ENCODE results near the gene YTHDC1. TPM values are rescaled to one million over a fixed set of nuclear protein-coding genes. Genes with fewer than 3 reads are reported as not detected.

Gene YTHDC1
- total and polyA plus RNA-seq, 2 of the 8 experiments (the other 6 are each of a cell fraction or from before 2014, with no cell fraction given), result 25.7 to 89.5 TPM

- Histone ChIP-seq H2AK5ac (ENCODE audit: low read depth, low read length) (no peak overlapping the region), H3K4me2 (ENCODE audit: insufficient read depth in 1 of 2, low read depth in 2 of 2, low read length in 2 of 2) (no peak overlapping the region), H3K4ac (replicated peaks; ENCODE audit: insufficient read length, low read depth, low read length) (no peak overlapping the region), H3K27me3 (replicated peaks in 1 of 4; ENCODE audit: control insufficient read depth in 3 of 4, extremely low read depth in 1 of 4, insufficient read depth in 3 of 4, low read length in 3 of 4) (peaks cover 8 to 21% (median 9%) of the 10 kb centered on the region in 4 experiments; a peak in 6 of 7 replicates), H4K20me1 (replicated peaks in 1 of 2; ENCODE audit: control insufficient read depth in 1 of 2, insufficient read depth in 2 of 2, low read length in 2 of 2) (no peaks in the 10 kb centered on the region), H3K18ac (ENCODE audit: extremely low read depth, low read length) (no peak overlapping the region), H3K9me3 (ENCODE audit: insufficient read depth in 2 of 2, low read depth in 1 of 2, low read length in 1 of 2) (peaks cover 8 to 16% of the 10 kb centered on the region in 2 experiments), H2BK15ac (ENCODE audit: low read length) (no peak overlapping the region), H3K23ac (ENCODE audit: insufficient read length) (no peak overlapping the region), H2AFZ (ENCODE audit: low read length) (no peak overlapping the region), H3K79me2 (ENCODE audit: control insufficient read depth in 1 of 2, insufficient read depth in 2 of 2, low read length in 2 of 2) (no peaks in the 10 kb centered on the region), H4K5ac (ENCODE audit: insufficient read length, low read depth, low read length) (no peak overlapping the region), H3K23me2 (ENCODE audit: low read depth, low read length) (no peaks in the 10 kb centered on the region), H3K9ac (replicated peaks in 1 of 4; ENCODE audit: extremely low read depth in 1 of 4, low read depth in 3 of 4, low read length in 3 of 4) (no peak overlapping the region), H3K79me1 (ENCODE audit: low read depth, low read length) (no peaks in the 10 kb centered on the region), H2BK20ac (ENCODE audit: low read length) (0 out of 2 replicates have a peak overlapping the region, but pooled peaks have one; percentile 76), H3K56ac (replicated peaks; ENCODE audit: insufficient read length, low read depth, low read length) (no peak overlapping the region), H4K91ac (replicated peaks; ENCODE audit: insufficient read length, low read length) (no peak overlapping the region), H4K8ac (ENCODE audit: extremely low read depth, insufficient read depth, low read length) (no peak overlapping the region), H2BK5ac (ENCODE audit: low read depth, low read length) (no peak overlapping the region), H2BK12ac (ENCODE audit: low read depth, low read length) (no peak overlapping the region), H3K27ac (ENCODE audit: low read depth, low read length) (no peak overlapping the region), H3K36me3 (ENCODE audit: control insufficient read depth in 2 of 4, insufficient read depth in 4 of 4, low read length in 3 of 4) (no peaks in the 10 kb centered on the region), H3K4me1 (replicated peaks in 1 of 4; ENCODE audit: control insufficient read depth in 3 of 4, insufficient read depth in 4 of 4, low read length in 3 of 4) (peaks cover 0 to 5% (median 3%) of the 10 kb centered on the region in 4 experiments; a peak in 3 of 7 replicates), H3K14ac (ENCODE audit: insufficient read length) (no peak overlapping the region), H3K4me3 (ENCODE audit: extremely low read depth in 1 of 4, insufficient read depth in 2 of 4, low read depth in 3 of 4, low read length in 4 of 4) (no peak overlapping the region), H2BK120ac (replicated peaks; ENCODE audit: low read depth, low read length) (no peak overlapping the region)
- POLR2A ChIA-PET (ENCODE audit: partially characterized antibody), result no interaction called here
- FAIRE-seq, result no peak
- DNase-seq (ENCODE audit: low read depth in 1 of 2, low spot score in 2 of 2), result no peak
- CTCF ChIA-PET (ENCODE audit: partially characterized antibody), result interaction anchor here (3.8 kb wide), 1 partner anchor 11 kb away, joined by 26 read pairs; no protein-coding TSS in a partner anchor
- WGBS, 2 experiments (ENCODE audit: extremely low coverage in 1 of 2, insufficient coverage in 1 of 2, insufficient read length in 1 of 2, insufficient replicate concordance in 2 of 2, low coverage in 1 of 2, low lambda C conversion rate in 2 of 2, missing lambda C conversion rate in 1 of 2), result 91% methylated on average over 4 of the region's 4 CpGs; no CpG with 5 or more reads in 1 of the 2 experiments
- TF ChIP-seq SP1 (IDR thresholded peaks at IDR 0.05; ENCODE audit: low read depth, low read length) (no peak), NRF1 (IDR thresholded peaks at IDR 0.05; ENCODE audit: low read depth, low read length) (no peak), TEAD4 (IDR thresholded peaks at IDR 0.05; ENCODE audit: low read depth, low read length) (no peak), CTBP2 (IDR thresholded peaks at IDR 0.05; ENCODE audit: borderline replicate concordance, insufficient read depth, insufficient read length, low read length) (no peak), GABPA (IDR thresholded peaks at IDR 0.05; ENCODE audit: borderline replicate concordance, insufficient read depth, low read length) (no peak), ATF3 (IDR thresholded peaks at IDR 0.05; ENCODE audit: insufficient read depth, low read depth, low read length) (no peak), SIX5 (IDR thresholded peaks at IDR 0.05; ENCODE audit: low read depth, low read length) (no peak), POLR2AphosphoS5 (IDR thresholded peaks at IDR 0.05; ENCODE audit: low read depth, low read length) (no peak), RXRA (IDR thresholded peaks at IDR 0.05; ENCODE audit: insufficient read depth, low read depth, low read length) (no peak), EZH2 (IDR thresholded peaks at IDR 0.05; ENCODE audit: low read depth, low read length, severe bottlenecking) (no peak), CBX5 (IDR thresholded peaks at IDR 0.05; ENCODE audit: low read depth, low read length) (no peak), MAFK (IDR thresholded peaks at IDR 0.05; ENCODE audit: low read depth, low read length) (no peak), POU5F1 (IDR thresholded peaks at IDR 0.05; ENCODE audit: low read depth, low read length) (no peak), MAX (IDR thresholded peaks at IDR 0.05) (no peak)
Measured at GRCh38 chr4:68366600-68366999, 16.7 kb upstream of the YTHDC1 start.

Data from H1 (cell line).